Measurements from ENCODE around the gene NPHP4.

NPHP4 gene

DNA sequence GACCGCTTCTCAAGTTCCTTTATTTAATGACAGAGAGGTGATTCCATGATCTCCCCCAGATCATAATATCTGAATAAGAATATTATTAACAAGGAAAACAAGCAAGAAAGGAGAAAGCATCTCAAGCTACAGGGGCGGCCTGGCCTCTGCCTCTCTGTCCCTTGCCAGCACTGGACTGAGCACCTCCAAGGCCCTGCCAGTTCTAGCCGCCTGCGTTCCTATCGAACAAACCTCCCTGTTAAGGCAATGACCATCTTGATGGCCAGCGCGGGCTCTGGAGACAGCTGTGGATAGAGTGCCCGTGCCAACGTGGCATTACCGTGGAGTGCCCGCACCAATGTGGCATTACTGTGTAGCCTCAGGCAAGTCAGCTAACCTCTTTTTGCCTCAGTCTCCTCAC lies 84.8 kb downstream of the NPHP4 start:
- Histone ChIP-seq H3K4me1 (ENCODE audit: insufficient read depth, low read length, severe bottlenecking) (no peaks in the 10 kb centered on the region), H3K36me3 (ENCODE audit: insufficient read depth, low read length) (no peaks in the 10 kb centered on the region), H3F3A (ENCODE audit: insufficient read depth, low read length) (no peaks in the 10 kb centered on the region), H2AFZ (ENCODE audit: low read length) (no peak overlapping the region), H3K79me2 (ENCODE audit: insufficient read depth, low read length) (no peaks in the 10 kb centered on the region), H3K4me3 (ENCODE audit: low read depth, low read length, poor library complexity, severe bottlenecking) (no peak overlapping the region), H4K20me1 (ENCODE audit: insufficient read depth, low read length) (no peaks in the 10 kb centered on the region), H3K9ac (ENCODE audit: low read length) (no peak overlapping the region), H3K9me3 (ENCODE audit: low read length) (no peaks in the 10 kb centered on the region), H3K4me2 (ENCODE audit: low read length) (no peak overlapping the region), H3K27ac (ENCODE audit: low read depth, low read length, poor library complexity, severe bottlenecking) (no peak overlapping the region), H3K9me2 (ENCODE audit: low read depth, low read length) (no peaks in the 10 kb centered on the region), H3K27me3 (ENCODE audit: insufficient read depth, low read length) (no peaks in the 10 kb centered on the region)
- no peak for TF ChIP-seq EZH2 (IDR thresholded peaks at IDR 0.05; ENCODE audit: borderline replicate concordance, low read length)
- TF ChIP-seq, protein P1, sequence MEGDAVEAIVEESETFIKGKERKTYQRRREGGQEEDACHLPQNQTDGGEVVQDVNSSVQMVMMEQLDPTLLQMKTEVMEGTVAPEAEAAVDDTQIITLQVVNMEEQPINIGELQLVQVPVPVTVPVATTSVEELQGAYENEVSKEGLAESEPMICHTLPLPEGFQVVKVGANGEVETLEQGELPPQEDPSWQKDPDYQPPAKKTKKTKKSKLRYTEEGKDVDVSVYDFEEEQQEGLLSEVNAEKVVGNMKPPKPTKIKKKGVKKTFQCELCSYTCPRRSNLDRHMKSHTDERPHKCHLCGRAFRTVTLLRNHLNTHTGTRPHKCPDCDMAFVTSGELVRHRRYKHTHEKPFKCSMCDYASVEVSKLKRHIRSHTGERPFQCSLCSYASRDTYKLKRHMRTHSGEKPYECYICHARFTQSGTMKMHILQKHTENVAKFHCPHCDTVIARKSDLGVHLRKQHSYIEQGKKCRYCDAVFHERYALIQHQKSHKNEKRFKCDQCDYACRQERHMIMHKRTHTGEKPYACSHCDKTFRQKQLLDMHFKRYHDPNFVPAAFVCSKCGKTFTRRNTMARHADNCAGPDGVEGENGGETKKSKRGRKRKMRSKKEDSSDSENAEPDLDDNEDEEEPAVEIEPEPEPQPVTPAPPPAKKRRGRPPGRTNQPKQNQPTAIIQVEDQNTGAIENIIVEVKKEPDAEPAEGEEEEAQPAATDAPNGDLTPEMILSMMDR (IDR thresholded peaks at IDR 0.05; ENCODE audit: low read length): no peak

DNA sequence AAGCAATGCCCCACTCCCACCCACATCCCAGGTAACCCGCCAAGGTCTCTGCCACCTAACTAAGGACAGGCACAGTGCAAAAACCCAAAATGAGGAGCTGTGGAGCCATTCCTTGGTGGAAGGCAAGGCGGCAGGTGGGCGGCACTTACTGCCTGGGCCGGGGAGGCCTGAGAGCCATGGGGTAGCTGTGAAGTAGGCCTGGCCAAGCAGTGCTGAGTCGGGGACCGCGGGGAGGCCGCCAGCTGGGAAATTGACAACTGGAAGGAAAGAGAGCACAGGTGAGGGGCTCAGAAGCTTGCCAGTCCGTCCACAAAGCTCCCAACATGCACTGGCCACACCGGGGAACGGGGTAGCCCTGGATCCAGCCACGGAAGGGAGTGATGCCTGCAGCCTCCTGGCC lies 85.3 kb downstream of the NPHP4 start:
- TF ChIP-seq, protein P1 (IDR thresholded peaks at IDR 0.05; ENCODE audit: low read length): no peak
- TF ChIP-seq EZH2 (IDR thresholded peaks at IDR 0.05; ENCODE audit: borderline replicate concordance, low read length): no peak
- no peak overlapping the region for H3K4me3 ChIP-seq (ENCODE audit: low read depth, low read length, poor library complexity, severe bottlenecking)
- no peaks in the 10 kb centered on the region for H3F3A ChIP-seq (ENCODE audit: insufficient read depth, low read length)
- H3K27me3 ChIP-seq (ENCODE audit: insufficient read depth, low read length): no peaks in the 10 kb centered on the region
- no peaks in the 10 kb centered on the region for H3K9me3 ChIP-seq (ENCODE audit: low read length)
- no peaks in the 10 kb centered on the region for H3K36me3 ChIP-seq (ENCODE audit: insufficient read depth, low read length)
- H4K20me1 ChIP-seq (ENCODE audit: insufficient read depth, low read length): no peaks in the 10 kb centered on the region
- H3K9me2 ChIP-seq (ENCODE audit: low read depth, low read length): no peaks in the 10 kb centered on the region
- H2AFZ ChIP-seq (ENCODE audit: low read length): no peak overlapping the region
- H3K4me1 ChIP-seq (ENCODE audit: insufficient read depth, low read length, severe bottlenecking): no peaks in the 10 kb centered on the region
- no peak overlapping the region for H3K27ac ChIP-seq (ENCODE audit: low read depth, low read length, poor library complexity, severe bottlenecking)
- no peak overlapping the region for H3K9ac ChIP-seq (ENCODE audit: low read length)
- no peak overlapping the region for H3K4me2 ChIP-seq (ENCODE audit: low read length)
- H3K79me2 ChIP-seq (ENCODE audit: insufficient read depth, low read length): no peaks in the 10 kb centered on the region

DNA sequence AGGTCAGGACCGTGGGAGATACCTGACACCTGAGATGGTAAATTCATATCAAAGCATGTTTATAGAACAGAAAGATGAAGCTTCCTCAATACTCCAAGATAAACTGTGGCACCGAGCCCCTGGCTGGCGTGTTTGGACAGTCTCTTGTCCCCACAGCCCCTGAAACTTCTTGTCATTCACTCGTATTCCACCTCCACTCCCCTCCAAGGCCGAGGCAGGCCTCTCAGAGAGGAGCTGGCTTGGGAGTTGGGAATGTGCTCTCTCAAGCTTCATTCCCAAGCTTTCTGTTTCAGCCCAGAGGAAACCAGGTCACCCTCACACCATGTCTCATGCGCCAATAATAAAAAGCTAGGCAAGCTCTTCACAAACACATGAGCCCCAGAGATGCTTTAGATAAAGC lies 86.1 kb downstream of the NPHP4 start:
- TF ChIP-seq EZH2 (IDR thresholded peaks at IDR 0.05; ENCODE audit: borderline replicate concordance, low read length): no peak
- TF ChIP-seq, protein P1 (IDR thresholded peaks at IDR 0.05; ENCODE audit: low read length): no peak
- no peaks in the 10 kb centered on the region for H3K9me3 ChIP-seq (ENCODE audit: low read length)
- no peaks in the 10 kb centered on the region for H3K27me3 ChIP-seq (ENCODE audit: insufficient read depth, low read length)
- H3K4me1 ChIP-seq (ENCODE audit: insufficient read depth, low read length, severe bottlenecking): no peaks in the 10 kb centered on the region
- H2AFZ ChIP-seq (ENCODE audit: low read length): no peak overlapping the region
- H3K9ac ChIP-seq (ENCODE audit: low read length): no peak overlapping the region
- H3K9me2 ChIP-seq (ENCODE audit: low read depth, low read length): no peaks in the 10 kb centered on the region
- no peaks in the 10 kb centered on the region for H3K79me2 ChIP-seq (ENCODE audit: insufficient read depth, low read length)
- no peaks in the 10 kb centered on the region for H3F3A ChIP-seq (ENCODE audit: insufficient read depth, low read length)
- no peak overlapping the region for H3K4me3 ChIP-seq (ENCODE audit: low read depth, low read length, poor library complexity, severe bottlenecking)
- H3K4me2 ChIP-seq (ENCODE audit: low read length): no peak overlapping the region
- H4K20me1 ChIP-seq (ENCODE audit: insufficient read depth, low read length): no peaks in the 10 kb centered on the region
- H3K27ac ChIP-seq (ENCODE audit: low read depth, low read length, poor library complexity, severe bottlenecking): no peak overlapping the region
- H3K36me3 ChIP-seq (ENCODE audit: insufficient read depth, low read length): no peaks in the 10 kb centered on the region

All from OCI-LY1 (cell line).